Measurements from ENCODE around the gene MRPS2.
"Not testable (repeated sequence)": the region's sequence is repeated elsewhere in the genome, so short reads cannot be mapped to it uniquely, and the experiment has no call there.

The MRPS2 gene

GRCh38 chr9:135516132-135516860, 15.8 kb downstream of the MRPS2 start:
- no peak for DNase-seq

- no peak for DNase-seq
These were observed 16.9 kb downstream of the MRPS2 start for GRCh38 chr9:135517407-135517822.

- DNase-seq, result no peak
These were observed 18.9 kb downstream of the MRPS2 start for GRCh38 chr9:135519179-135519971.

GRCh38 chr9:135520916-135521607, 20.6 kb downstream of the MRPS2 start, which contains the start of gene LCN1:
Gene LCN1, plus strand, starts transcription at chr9:135521440. Its CDS starts 58 bp downstream, at chr9:135521498.
- no peak for DNase-seq

- no peak for DNase-seq
These were observed 21.2 kb downstream of the MRPS2 start for GRCh38 chr9:135521608-135522095.

- DNase-seq, result no peak
These were observed 21.8 kb downstream of the MRPS2 start for GRCh38 chr9:135522137-135522877.

GRCh38 chr9:135522931-135523330, 22.4 kb downstream of the MRPS2 start:
- no peak for DNase-seq

GRCh38 chr9:135523521-135524129, 23.1 kb downstream of the MRPS2 start:
- no peak for DNase-seq

GRCh38 chr9:135524130-135524861, 23.8 kb downstream of the MRPS2 start:
- no peak for DNase-seq

GRCh38 chr9:135525241-135526088, 25.0 kb downstream of the MRPS2 start:
- no peak for DNase-seq

GRCh38 chr9:135526089-135526729, 25.7 kb downstream of the MRPS2 start:
- no peak for DNase-seq

GRCh38 chr9:135526730-135527571, 26.5 kb downstream of the MRPS2 start:
- DNase-seq, result no peak

- not testable (repeated sequence) for DNase-seq
These were observed 28.5 kb downstream of the MRPS2 start for GRCh38 chr9:135528842-135529435.

GRCh38 chr9:135530146-135530545, 29.7 kb downstream of the MRPS2 start:
- no peak for DNase-seq

GRCh38 chr9:135531096-135531495, 30.6 kb downstream of the MRPS2 start:
- DNase-seq, result no peak

- no peak for DNase-seq
These were observed 32.6 kb downstream of the MRPS2 start for GRCh38 chr9:135533113-135533512.

- no peak for DNase-seq
These were observed 33.2 kb downstream of the MRPS2 start for GRCh38 chr9:135533674-135534073.

- DNase-seq, result not testable (repeated sequence)
These were observed 33.8 kb downstream of the MRPS2 start for GRCh38 chr9:135534192-135534711.

Measured in NCI-H69 (cell line).